ENCODE data around the gene RNF141. TPM values are rescaled to one million over a fixed set of nuclear protein-coding genes. Genes with fewer than 3 reads are reported as not detected.

Gene RNF141
- total and polyA plus RNA-seq, 10 of the 15 experiments (the other 5 are each of a cell fraction or from before 2014, with no cell fraction given) = 7.6 to 36.8 (median 13.6) TPM

DNA sequence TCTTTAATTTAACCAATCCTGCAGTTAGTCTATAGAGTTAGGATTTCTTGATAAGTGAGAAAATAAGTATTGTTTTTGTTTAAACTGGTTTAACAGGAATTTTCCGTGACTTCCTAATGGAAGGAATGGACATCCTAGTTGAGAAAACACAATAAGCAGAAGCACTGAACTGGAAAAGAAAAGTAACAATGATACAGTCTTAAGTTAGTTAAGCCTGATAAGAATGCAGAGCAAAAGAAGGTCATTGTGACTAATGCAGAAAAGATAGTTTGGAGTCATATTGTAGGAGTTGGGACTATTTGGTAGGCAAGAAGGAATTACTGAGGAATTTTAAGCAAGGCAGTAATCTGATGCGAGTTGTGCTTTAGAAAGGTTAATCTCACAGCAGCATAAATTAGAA is 11.7 kb downstream of the RNF141 start:
- no peaks in the 10 kb centered on the region; a peak in 1 of 4 replicates for H3K27me3 ChIP-seq (replicated peaks in 1 of 2; ENCODE audit: control insufficient read depth in 2 of 2, insufficient read depth in 2 of 2, low read length in 1 of 2)
- TF ChIP-seq KDM1A (IDR thresholded peaks at IDR 0.05; ENCODE audit: borderline replicate concordance) (no peak), RB1 (IDR thresholded peaks at IDR 0.05; ENCODE audit: borderline replicate concordance) (no peak), ZBED1 (IDR thresholded peaks at IDR 0.05; ENCODE audit: borderline replicate concordance) (no peak), EGR1 (IDR thresholded peaks at IDR 0.05; ENCODE audit: borderline replicate concordance in 1 of 2, low read depth in 2 of 2, low read length in 2 of 2) (no peak), ETV6 (conservative IDR thresholded peaks at IDR 0.05 in 1 of 2, IDR thresholded peaks at IDR 0.05 in 1 of 2; ENCODE audit: borderline replicate concordance in 1 of 2, low read depth in 1 of 2) (no peak), PAX5 (IDR thresholded peaks at IDR 0.05; ENCODE audit: borderline replicate concordance, low read depth, low read length) (no peak), CHD2 (IDR thresholded peaks at IDR 0.05; ENCODE audit: borderline replicate concordance, low read depth, low read length) (no peak), BACH1 (IDR thresholded peaks at IDR 0.05; ENCODE audit: borderline replicate concordance) (no peak), ZNF687 (IDR thresholded peaks at IDR 0.05) (no peak)
- TF ChIP-seq, protein P1, sequence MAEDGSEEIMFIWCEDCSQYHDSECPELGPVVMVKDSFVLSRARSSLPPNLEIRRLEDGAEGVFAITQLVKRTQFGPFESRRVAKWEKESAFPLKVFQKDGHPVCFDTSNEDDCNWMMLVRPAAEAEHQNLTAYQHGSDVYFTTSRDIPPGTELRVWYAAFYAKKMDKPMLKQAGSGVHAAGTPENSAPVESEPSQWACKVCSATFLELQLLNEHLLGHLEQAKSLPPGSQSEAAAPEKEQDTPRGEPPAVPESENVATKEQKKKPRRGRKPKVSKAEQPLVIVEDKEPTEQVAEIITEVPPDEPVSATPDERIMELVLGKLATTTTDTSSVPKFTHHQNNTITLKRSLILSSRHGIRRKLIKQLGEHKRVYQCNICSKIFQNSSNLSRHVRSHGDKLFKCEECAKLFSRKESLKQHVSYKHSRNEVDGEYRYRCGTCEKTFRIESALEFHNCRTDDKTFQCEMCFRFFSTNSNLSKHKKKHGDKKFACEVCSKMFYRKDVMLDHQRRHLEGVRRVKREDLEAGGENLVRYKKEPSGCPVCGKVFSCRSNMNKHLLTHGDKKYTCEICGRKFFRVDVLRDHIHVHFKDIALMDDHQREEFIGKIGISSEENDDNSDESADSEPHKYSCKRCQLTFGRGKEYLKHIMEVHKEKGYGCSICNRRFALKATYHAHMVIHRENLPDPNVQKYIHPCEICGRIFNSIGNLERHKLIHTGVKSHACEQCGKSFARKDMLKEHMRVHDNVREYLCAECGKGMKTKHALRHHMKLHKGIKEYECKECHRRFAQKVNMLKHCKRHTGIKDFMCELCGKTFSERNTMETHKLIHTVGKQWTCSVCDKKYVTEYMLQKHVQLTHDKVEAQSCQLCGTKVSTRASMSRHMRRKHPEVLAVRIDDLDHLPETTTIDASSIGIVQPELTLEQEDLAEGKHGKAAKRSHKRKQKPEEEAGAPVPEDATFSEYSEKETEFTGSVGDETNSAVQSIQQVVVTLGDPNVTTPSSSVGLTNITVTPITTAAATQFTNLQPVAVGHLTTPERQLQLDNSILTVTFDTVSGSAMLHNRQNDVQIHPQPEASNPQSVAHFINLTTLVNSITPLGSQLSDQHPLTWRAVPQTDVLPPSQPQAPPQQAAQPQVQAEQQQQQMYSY (CRISPR knock-in tag; IDR thresholded peaks at IDR 0.05) = no peak
- TF ChIP-seq, protein P2, sequence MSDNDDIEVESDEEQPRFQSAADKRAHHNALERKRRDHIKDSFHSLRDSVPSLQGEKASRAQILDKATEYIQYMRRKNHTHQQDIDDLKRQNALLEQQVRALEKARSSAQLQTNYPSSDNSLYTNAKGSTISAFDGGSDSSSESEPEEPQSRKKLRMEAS (IDR thresholded peaks at IDR 0.05; ENCODE audit: low read depth, low read length) = no peak
- TF ChIP-seq, protein P3, sequence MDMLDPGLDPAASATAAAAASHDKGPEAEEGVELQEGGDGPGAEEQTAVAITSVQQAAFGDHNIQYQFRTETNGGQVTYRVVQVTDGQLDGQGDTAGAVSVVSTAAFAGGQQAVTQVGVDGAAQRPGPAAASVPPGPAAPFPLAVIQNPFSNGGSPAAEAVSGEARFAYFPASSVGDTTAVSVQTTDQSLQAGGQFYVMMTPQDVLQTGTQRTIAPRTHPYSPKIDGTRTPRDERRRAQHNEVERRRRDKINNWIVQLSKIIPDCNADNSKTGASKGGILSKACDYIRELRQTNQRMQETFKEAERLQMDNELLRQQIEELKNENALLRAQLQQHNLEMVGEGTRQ (IDR thresholded peaks at IDR 0.05; ENCODE audit: borderline replicate concordance, low read depth, low read length) = no peak
- FAIRE-seq (no peak), DNase-seq (ENCODE audit: low read depth, low spot score) (no peak), ATAC-seq (no peak)
- RAD21 ChIA-PET (ENCODE audit: unreplicated experiment) = interaction anchor here (1.1 to 2.0 kb wide), 3 partner anchors 11 to 78 kb away, joined by 3 to 7 read pairs (median 3); partner anchors contain the start of gene RNF141
- no peaks in the 10 kb centered on the region for H3K9me3 ChIP-seq (replicated peaks; ENCODE audit: control insufficient read depth, insufficient read depth, low read length)
- BruUV-seq (replicated peaks) = no TSS peak
- SMC1A ChIA-PET (ENCODE audit: uncharacterized antibody, unreplicated experiment) = no interaction called here
- H3K36me3 ChIP-seq (ENCODE audit: control insufficient read depth in 2 of 2, insufficient read depth in 2 of 2, low read length in 1 of 2) = no peaks in the 10 kb centered on the region; a peak in 1 of 4 replicates
- no peak overlapping the region for H3K4me2 ChIP-seq (ENCODE audit: control insufficient read depth, insufficient read depth)
- in situ Hi-C loops (cut with MboI) = no loop called here
- H3K4me1 ChIP-seq (ENCODE audit: control insufficient read depth, insufficient read depth, low read length) = peaks cover 7% of the 10 kb centered on the region
- H3K27ac ChIP-seq (ENCODE audit: control insufficient read depth, insufficient read depth) = no peak overlapping the region
- 97% methylated on average over 2 of the region's 2 CpGs for WGBS (ENCODE audit: insufficient coverage, insufficient replicate concordance, low lambda C conversion rate, missing lambda C conversion rate)
- H3K9ac ChIP-seq (ENCODE audit: control insufficient read depth, insufficient read depth, low read length) = no peak overlapping the region
- no peaks in the 10 kb centered on the region; the same call in 1 of the 2 replicates for H4K20me1 ChIP-seq (ENCODE audit: control insufficient read depth, insufficient read depth)
- CTCF ChIA-PET = interaction anchor here (3.6 kb wide), 1 partner anchor 12 kb away, joined by 19 read pairs; the partner anchor contains the start of gene RNF141
- POLR2A ChIA-PET = no interaction called here
- H3K79me2 ChIP-seq (ENCODE audit: control insufficient read depth, insufficient read depth, low read length) = no peaks in the 10 kb centered on the region
- no peak overlapping the region for H2AFZ ChIP-seq (ENCODE audit: control insufficient read depth, low read depth, low read length)
- intact Hi-C loops (cut with micrococcal nuclease; ENCODE audit: unreplicated experiment) = loop anchor here (5.0 kb wide), 1 partner anchor 72 kb away; the partner anchor contains the start of gene AMPD3
- no peak overlapping the region for H3K4me3 ChIP-seq

Data from GM12878 (cell line).